ENCODE results near the gene FGB.

Gene FGB

DNA sequence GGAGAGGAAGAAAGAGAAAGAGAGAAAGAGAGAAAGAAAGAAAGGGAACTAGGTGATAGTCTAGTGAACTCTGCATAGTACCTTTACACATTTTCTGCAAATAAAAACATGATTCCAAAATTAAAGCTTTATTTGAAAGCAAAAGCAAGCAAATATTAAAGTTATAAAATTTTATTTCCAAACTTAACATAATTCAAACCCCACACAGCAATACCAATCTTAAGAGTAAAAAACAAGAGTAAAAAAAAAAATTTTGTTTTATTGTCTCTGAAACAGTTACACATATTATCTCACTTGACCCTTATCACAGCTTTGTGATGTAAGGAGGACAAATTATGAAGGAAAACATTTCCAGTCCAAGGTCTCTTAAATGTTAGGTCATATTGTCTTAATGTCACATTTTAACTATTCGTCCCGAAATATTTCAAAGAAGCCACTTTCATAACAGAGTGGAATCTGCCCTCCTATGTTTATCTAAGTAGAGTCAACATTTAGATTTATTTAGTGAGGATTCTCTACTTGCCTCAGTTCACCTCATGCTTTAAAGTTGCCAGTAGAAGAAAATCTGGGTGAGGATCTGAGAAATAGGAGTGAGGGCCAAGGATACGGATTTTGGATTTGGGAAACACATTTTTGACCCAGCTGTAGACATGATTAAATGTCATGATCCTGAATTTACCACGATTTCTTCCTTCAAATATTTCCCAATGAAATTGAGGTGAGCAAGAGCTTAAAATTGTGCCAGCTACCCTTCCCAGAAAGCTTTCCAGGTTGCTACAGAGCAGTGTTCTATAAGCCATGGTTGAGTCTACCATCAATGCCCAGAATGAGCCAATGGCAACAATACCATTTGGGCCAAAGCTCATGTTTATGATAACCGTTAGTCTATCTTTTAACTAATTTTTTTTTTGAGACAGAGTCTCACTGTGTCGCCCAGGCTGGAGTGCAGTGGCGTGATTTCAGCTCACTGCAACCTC, 35.3 kb downstream of the FGB start:
- no peak overlapping the region for H3K4me3 ChIP-seq (ENCODE audit: low read length)
- no peak for TF ChIP-seq ZNF274 (IDR thresholded peaks at IDR 0.05; ENCODE audit: low read depth, low read length)

DNA sequence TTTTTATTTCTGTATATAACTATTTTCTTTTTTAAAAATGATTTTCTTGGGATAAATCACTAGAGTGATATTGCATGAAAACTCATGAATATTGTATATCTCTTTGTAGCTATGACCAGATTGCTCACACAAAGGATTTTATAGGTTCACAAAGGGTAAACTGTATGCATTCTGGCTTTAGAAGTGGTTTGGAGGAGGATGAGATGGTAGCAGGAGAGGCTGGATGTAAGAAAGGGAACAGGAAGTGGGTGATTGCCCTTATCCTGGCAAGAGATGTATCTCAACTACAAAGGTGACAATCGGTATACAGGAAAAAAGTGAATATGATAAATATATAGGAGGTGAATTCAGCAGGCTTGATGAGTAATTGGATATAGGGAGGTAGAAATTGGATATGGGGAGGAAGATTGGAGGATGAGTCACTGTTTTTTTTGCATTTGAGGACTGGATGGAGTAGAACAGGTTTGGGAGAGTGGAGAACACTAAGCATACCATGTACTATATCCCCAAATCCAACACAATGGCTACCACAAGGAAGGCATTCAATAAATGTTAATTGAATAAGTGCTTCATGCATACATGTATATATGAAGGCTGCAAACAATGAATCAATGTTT, 39.7 kb downstream of the FGB start:
- TF ChIP-seq ZNF274 (IDR thresholded peaks at IDR 0.05; ENCODE audit: low read depth, low read length): no peak
- no peak overlapping the region for H3K4me3 ChIP-seq (ENCODE audit: low read length)

DNA sequence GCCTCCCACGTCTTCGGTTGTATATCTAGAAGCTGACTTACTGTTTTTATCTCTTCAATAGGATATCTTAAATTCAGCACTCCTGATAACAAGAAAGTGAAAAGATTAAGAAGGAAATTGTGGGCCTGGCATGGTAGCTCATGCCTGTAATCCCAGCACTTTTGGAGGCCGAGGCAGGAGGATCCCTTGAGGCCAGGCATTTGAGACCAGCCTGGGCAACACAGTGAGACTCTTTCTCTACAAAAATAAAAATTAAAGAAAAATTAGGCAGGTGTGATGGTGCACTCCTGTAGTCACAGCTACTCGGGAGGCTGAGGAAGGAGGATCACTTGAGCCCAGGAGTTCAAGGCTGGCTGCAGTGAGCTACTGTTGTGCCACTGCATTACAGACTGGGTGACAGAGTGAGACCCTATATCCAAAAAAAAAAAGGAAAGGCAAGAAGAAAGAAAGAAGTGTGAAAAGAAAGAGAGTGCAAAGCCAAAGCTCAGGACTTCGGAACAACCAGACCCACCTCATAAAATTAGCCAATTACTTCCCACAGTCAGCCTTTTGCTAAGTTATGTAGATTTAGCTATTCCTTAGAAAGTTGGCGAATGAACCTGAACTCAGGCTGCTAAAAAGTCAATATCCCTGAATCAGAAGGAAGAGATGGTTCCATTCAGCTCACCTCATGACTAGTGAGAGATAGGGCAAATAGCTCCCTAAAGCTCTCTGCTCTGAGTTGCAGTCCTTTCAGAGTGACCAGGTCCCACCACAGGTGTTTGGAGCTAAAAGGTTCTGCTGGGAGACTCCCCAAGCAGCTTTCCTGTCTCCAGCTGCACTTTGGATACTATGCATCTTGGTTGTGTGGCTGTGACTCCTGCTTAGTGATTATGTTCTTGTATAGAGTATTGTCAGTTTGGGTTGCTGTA, 40.5 kb downstream of the FGB start:
- H3K4me3 ChIP-seq (ENCODE audit: low read length): no peak overlapping the region
- TF ChIP-seq ZNF274 (IDR thresholded peaks at IDR 0.05; ENCODE audit: low read depth, low read length): no peak

DNA sequence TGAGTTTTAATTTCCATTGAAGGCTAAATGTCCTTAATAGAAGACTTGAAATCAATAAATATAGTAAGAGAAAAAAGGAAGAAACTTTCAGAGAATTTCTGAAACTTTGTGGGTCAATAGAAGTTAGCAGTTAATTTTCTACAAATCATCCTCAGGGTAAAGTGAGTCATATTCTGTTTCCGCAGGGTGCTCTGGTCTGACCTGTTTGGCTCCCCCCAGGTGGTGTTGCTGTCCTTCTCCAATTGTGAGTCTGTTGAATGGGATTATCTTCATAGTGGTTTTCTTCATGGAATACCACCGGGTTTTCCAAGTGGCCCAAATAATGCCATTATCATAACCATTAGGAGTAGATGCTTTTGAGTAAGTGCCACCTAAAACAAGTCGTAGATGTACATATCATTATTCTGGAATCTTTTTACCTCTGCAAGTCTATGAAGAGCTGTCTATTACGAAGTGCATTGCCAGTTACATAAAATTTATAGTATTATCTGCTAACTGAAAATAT, 41.9 kb downstream of the FGB start:
- no peak overlapping the region for H3K4me3 ChIP-seq (ENCODE audit: low read length)
- TF ChIP-seq ZNF274 (IDR thresholded peaks at IDR 0.05; ENCODE audit: low read depth, low read length): no peak

DNA sequence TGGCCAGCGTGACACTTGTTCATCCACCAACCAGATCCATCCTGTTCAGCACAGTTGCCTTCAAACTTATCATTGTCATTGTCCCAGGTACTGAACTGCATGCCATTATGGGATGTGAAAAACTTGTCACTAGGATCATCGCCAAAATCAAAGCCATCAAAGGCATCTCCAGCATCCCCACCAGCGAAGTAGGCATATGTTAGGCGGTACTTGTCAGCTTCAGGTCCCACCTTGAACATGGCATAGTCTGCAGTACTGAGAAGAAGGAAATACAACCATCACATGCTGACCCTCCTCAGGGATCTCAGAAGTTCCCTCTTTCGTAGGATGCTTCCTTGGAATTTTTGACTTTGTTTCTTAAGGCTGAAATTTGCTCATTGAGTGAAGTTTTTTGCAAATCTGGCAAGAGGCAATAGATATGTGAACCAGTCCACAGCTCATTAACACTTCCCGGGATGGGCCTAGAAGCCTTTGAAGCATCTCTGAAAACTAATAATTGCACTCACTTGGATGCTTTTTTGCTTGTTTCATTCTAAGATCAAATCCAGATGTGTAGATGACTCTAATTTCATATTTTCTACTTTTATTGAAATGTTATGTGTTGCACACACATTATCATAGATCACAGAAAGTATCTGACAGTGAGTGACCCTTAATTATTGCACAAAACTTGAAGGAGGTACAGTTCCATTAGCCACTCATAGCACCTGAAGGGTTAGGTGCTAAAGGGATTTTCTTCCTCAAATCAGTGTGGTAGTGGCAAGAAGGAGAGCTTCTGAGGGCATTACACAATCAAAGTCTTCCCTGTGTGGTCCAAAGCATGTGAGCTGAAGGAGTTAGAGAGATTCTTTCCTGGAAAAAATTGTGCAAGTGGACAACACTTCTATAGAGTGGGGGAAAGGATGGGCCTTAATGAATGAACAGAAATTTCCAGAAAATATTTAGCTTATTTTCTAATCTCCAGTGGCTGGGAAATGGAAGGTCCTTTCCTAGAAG, 44.2 kb downstream of the FGB start:
- TF ChIP-seq ZNF274 (IDR thresholded peaks at IDR 0.05; ENCODE audit: low read depth, low read length): no peak
- H3K4me3 ChIP-seq (ENCODE audit: low read length): no peak overlapping the region

DNA sequence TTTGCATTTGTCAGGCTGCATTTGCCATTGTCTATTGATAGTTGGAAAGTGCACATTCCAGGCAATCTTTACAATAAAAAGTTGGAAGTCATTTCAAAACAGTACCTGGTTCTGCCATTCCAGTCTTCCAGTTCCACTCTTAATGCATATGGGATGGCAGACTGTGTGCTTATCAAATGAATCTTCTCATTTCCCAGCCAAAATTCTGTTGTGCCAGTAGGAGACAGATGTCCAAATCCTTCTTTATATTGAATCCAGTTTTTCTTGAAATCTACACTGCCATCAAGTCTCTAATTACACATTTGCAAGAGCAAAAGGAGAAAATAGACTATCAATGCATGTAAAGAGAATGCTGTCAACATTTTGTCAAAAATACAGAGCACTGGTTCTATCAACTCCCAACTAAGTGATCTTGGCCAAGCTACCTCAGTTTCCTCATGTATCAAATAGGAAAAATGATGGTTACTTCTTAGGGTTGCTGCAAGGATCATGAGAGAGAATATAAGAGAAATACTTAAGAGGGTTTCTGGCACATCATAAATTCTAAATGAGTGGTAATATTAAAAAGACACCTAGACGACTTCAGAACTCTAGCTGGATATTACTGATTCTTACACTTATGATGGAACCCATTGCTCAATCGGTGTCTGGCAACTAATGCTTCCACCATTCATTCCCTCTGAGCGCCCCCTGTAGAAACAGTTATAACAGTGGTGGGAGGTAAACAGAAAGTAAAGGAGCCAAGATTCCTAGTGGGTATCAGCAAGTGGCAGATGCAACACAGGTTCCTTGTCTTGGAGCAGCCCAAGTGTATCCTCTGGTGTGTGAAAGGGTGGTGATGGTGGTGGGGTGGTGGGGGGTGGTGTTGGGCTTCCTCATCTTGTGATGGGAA, 45.8 kb downstream of the FGB start:
- no peak for TF ChIP-seq ZNF274 (IDR thresholded peaks at IDR 0.05; ENCODE audit: low read depth, low read length)
- no peak overlapping the region for H3K4me3 ChIP-seq (ENCODE audit: low read length)

DNA sequence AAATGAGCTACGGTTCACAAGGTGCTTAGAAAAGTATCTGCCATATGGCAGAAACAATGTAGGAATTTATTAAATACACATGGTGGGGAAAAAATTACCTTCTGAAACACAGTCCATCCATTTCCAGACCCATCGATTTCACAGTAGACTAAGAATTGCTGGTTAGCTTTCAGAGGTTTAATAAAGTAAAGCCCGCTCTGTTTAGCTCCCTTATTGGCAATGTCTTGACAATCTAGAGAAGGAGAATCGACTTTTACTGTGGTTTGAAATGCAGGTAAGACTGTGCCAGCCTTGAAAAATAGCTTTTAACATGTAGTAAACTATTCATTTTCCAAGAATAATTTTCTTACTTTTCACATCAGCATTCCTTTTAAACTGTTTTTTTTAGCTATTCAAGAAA, 46.7 kb downstream of the FGB start:
- no peak for TF ChIP-seq ZNF274 (IDR thresholded peaks at IDR 0.05; ENCODE audit: low read depth, low read length)
- no peak overlapping the region for H3K4me3 ChIP-seq (ENCODE audit: low read length)

DNA sequence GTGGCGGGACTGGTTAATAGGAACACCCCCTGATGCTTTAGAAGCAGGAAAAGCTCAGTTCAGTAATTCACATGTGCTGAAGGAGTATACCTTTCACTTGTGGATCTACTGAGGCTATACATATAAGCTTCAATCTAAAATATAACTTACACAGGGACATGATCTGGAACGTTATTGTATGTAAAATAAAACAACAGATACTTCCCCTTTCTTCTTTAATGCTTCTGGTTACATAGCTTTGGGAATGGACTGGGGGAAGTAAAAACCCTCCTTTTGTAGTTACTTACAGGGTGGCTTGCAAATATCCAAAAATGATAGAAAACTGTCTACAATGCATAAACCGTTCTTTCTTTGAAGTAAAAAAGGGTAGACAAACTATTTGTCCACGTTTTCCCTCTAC, 47.8 kb downstream of the FGB start:
- no peak overlapping the region for H3K4me3 ChIP-seq (ENCODE audit: low read length)
- no peak for TF ChIP-seq ZNF274 (IDR thresholded peaks at IDR 0.05; ENCODE audit: low read depth, low read length)

DNA sequence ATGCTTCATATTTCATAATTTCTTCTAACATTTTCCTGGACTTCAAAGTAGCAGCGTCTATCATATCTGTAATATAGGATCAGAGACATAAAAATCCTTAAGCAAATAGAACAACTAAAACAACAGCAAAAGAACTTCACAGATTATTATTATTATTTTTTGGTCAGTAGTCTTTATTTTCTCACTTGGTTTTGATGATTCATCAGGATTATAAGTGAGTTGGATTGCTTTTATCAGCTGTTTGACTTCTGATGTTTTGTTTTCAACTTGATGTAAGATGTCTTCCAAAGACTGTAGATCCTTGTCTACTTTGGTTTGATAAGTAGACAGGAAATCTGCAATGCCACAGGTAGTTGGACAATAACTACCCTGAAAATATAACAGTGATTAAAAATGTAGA, 49.0 kb downstream of the FGB start:
- TF ChIP-seq ZNF274 (IDR thresholded peaks at IDR 0.05; ENCODE audit: low read depth, low read length): no peak
- H3K4me3 ChIP-seq (ENCODE audit: low read length): no peak overlapping the region

DNA sequence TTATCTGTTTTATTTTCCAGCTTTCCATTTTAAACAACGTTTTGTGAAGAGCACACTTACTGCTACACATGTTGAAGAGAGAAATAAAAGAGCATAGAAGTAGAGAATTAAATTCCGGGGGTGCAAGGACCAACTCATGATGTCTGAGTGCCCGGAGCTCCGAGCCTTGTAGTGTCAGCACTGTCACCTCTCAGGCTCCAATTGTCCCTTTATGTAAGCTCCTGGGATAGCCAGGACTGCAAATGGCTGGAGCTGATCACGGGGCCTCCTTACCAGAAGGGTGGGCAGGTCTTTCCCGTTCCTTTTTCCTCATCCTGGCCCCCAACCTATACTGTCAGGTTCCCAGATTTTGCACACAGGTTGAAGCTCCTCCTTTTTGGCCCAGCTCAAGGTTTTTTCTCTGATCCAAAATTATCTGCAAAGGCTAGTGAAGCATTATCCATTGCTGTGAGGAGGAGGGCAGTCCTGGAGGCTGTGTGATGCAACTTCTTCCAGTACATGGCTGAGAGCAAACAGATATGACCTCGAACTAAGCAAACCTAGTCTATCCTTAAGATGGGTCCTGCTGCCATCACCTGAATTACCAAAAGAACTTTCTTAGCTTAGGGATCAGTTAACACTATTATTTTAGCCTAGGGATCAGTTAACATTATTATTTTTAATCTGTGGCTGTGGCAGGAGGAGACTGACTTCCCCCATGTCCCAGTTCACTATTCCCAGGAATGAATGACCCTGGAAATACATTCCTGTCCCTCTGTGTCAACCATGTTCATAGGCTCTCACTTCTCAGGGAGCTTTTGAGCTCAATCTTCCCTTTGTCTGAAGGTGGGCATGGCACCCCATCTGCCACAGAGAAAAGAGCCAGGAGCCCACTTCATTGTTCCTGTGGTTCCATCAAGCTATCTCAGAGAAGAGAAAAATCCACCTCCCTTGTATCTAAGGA, 49.9 kb downstream of the FGB start, which contains the start of gene FGG:
TSS of gene FGG (minus strand) at position 185 of the 943 bp plus-strand sequence. CDS start at position 138, 47 bp downstream.
- TF ChIP-seq ZNF274 (IDR thresholded peaks at IDR 0.05; ENCODE audit: low read depth, low read length): no peak
- no peak within 1 kb of the TSS for H3K4me3 ChIP-seq (ENCODE audit: low read length)

DNA sequence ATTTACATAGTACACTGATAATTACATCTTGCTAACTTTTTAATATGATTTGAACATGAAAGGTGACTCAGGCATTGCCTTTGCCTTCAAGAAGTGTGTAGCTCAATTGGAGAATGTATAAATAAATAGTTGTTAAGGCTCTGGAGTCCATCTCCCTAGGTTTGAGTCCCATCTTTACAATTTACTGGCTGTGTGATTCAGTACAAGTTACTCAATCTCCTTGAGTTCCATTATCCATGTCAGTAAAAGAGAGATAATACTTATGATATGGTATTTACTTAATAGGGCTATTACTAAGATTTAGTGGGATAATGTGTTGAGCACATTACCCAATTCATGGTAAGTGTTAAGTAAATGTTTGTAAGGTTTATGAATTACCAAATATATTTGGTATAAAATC, 51.5 kb downstream of the FGB start:
- H3K4me3 ChIP-seq (ENCODE audit: low read length): no peak overlapping the region
- TF ChIP-seq ZNF274 (IDR thresholded peaks at IDR 0.05; ENCODE audit: low read depth, low read length): no peak
